GDM1 (cell line): ENCODE data around the gene PNPLA1.

Experiments used
- DNase-seq: peaks from one replicate; lab custom pipeline; 2025; lab: John Stamatoyannopoulos, UW

The PNPLA1 gene

GRCh38 chr6:36246506-36247268 is 23.2 kb upstream of the PNPLA1 start:
- no peak for DNase-seq

GRCh38 chr6:36247693-36248092 is 22.2 kb upstream of the PNPLA1 start:
- no peak for DNase-seq

- no peak for DNase-seq
Measured at GRCh38 chr6:36248980-36249379, 20.9 kb upstream of the PNPLA1 start.

GRCh38 chr6:36249536-36249935 is 20.3 kb upstream of the PNPLA1 start:
- no peak for DNase-seq

- DNase-seq: no peak
Measured at GRCh38 chr6:36252005-36252404, 17.9 kb upstream of the PNPLA1 start.

- DNase-seq: no peak
Measured at GRCh38 chr6:36263390-36264000, 6.4 kb upstream of the PNPLA1 start.

GRCh38 chr6:36265744-36266143 is 4.1 kb upstream of the PNPLA1 start:
- DNase-seq: no peak

- DNase-seq: no peak
Measured at GRCh38 chr6:36266913-36267644, 2.8 kb upstream of the PNPLA1 start.

GRCh38 chr6:36267731-36268477 is 2.0 kb upstream of the PNPLA1 start:
- DNase-seq: no peak

GRCh38 chr6:36268478-36269275 is 1.2 kb upstream of the PNPLA1 start:
- no peak for DNase-seq

- no peak for DNase-seq
Measured at GRCh38 chr6:36272234-36272633, 2.4 kb downstream of the PNPLA1 start.

GRCh38 chr6:36273067-36273466 is 3.2 kb downstream of the PNPLA1 start:
- no peak for DNase-seq

- DNase-seq: no peak
Measured at GRCh38 chr6:36273802-36274514, 4.1 kb downstream of the PNPLA1 start.

- no peak for DNase-seq
Measured at GRCh38 chr6:36276581-36277536, 7.0 kb downstream of the PNPLA1 start.

- no peak for DNase-seq
Measured at GRCh38 chr6:36277946-36278470, 8.1 kb downstream of the PNPLA1 start.

- no peak for DNase-seq
Measured at GRCh38 chr6:36280467-36280866, 10.6 kb downstream of the PNPLA1 start.

GRCh38 chr6:36280983-36281382 is 11.1 kb downstream of the PNPLA1 start:
- no peak for DNase-seq

- no peak for DNase-seq
Measured at GRCh38 chr6:36283608-36284007, 13.7 kb downstream of the PNPLA1 start.

GRCh38 chr6:36284359-36284758 is 14.5 kb downstream of the PNPLA1 start:
- DNase-seq: no peak
